Osteocyte (in vitro differentiated cells): ENCODE results near the gene TF. TPM values are rescaled to one million over a fixed set of nuclear protein-coding genes. Genes with fewer than 3 reads are reported as not detected.

Source experiments
- DNase-seq: peaks from one replicate; pipeline ENCODE4 v3.0.0; 2021; ENCODE audit warnings: mixed read lengths; ENCODE audit not compliant: unreplicated experiment; ENCODE audit errors: extremely low spot score
- H3K27ac Mint-ChIP-seq: one replicate; pipeline ENCODE4 v1.8.0; 2021; ENCODE audit warnings: mild to moderate bottlenecking, mixed read lengths; ENCODE audit not compliant: unreplicated experiment
- H3K27me3 Mint-ChIP-seq: one replicate; pipeline ENCODE4 v1.8.0; 2021; ENCODE audit warnings: mixed read lengths; ENCODE audit not compliant: unreplicated experiment
- H3K36me3 Mint-ChIP-seq: one replicate; pipeline ENCODE4 v1.8.0; 2021; ENCODE audit warnings: mixed read lengths; ENCODE audit not compliant: unreplicated experiment
- H3K4me1 Mint-ChIP-seq: one replicate; pipeline ENCODE4 v1.8.0; 2021; ENCODE audit warnings: mixed read lengths; ENCODE audit not compliant: unreplicated experiment
- H3K4me3 Mint-ChIP-seq: one replicate; pipeline ENCODE4 v1.8.0; 2021; ENCODE audit warnings: mild to moderate bottlenecking, moderate library complexity, mixed read lengths; ENCODE audit not compliant: unreplicated experiment
- H3K9me3 Mint-ChIP-seq: one replicate; pipeline ENCODE4 v1.8.0; 2021; ENCODE audit warnings: mixed read lengths; ENCODE audit not compliant: unreplicated experiment
- total RNA-seq: library from RNA; stranded (reverse); gene quantifications from 2 replicates; pipeline ENCODE4 v1.2.1, GENCODE V29; 2021
- TF ChIP-seq, protein P1 (sequence below): fragments of 200-600 bp; sonication (generic); IDR thresholded peaks from 2 replicates; pipeline ENCODE4 v1.5.0; 2021; ENCODE audit warnings: antibody characterized with exemption, mild to moderate bottlenecking, moderate library complexity

TF gene
- total RNA-seq, 1 donor from 2014 or later, result 2.0 TPM

DNA sequence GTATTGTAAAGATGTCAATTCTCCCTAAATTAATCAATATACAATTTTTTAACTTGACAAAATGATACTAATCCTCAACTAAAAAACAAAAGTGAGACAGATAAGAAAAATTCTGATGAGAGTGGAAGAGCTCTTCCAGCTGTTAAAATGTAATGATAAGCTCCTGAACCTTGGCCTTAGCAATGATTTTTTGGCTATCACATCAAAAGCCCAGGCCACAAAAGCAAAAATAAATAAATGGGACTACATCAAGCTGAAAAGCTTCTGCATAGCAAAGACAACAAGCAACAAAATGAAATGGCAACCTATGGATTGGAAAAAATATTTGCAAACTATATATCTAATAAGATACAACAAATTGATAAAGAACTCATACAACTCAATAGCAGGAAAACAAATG is 35.4 kb downstream of the TF start:
- Mint-ChIP-seq H3K27me3 (peaks cover 36% of the 10 kb centered on the region), H3K36me3 (no peaks in the 10 kb centered on the region), H3K27ac (no peak overlapping the region), H3K4me3 (no peak overlapping the region), H3K4me1 (no peaks in the 10 kb centered on the region), H3K9me3 (no peaks in the 10 kb centered on the region)
- TF ChIP-seq, protein P1, sequence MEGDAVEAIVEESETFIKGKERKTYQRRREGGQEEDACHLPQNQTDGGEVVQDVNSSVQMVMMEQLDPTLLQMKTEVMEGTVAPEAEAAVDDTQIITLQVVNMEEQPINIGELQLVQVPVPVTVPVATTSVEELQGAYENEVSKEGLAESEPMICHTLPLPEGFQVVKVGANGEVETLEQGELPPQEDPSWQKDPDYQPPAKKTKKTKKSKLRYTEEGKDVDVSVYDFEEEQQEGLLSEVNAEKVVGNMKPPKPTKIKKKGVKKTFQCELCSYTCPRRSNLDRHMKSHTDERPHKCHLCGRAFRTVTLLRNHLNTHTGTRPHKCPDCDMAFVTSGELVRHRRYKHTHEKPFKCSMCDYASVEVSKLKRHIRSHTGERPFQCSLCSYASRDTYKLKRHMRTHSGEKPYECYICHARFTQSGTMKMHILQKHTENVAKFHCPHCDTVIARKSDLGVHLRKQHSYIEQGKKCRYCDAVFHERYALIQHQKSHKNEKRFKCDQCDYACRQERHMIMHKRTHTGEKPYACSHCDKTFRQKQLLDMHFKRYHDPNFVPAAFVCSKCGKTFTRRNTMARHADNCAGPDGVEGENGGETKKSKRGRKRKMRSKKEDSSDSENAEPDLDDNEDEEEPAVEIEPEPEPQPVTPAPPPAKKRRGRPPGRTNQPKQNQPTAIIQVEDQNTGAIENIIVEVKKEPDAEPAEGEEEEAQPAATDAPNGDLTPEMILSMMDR, result no peak
- DNase-seq, result no peak

DNA sequence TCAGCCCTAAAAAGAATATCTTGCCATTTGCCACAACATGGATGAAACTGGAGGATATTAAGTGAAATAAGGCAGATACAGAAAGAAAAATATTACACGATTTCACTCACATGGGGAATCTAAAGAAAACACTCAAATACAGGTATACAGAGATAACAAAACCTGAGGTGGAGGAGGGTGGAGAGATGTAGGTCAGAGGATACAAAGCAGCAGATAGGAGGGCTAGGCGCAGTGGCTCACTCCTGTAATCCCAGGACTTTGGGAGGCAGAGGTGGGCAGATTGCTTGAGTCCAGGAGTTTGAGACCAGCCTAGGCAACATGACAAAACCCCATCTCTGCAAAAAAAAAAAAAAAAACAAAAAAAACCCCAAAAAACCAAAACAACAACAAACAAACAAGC is 36.3 kb downstream of the TF start:
- no peak for DNase-seq
- Mint-ChIP-seq H3K36me3 (no peaks in the 10 kb centered on the region), H3K4me1 (no peaks in the 10 kb centered on the region), H3K9me3 (no peaks in the 10 kb centered on the region), H3K27me3 (peaks cover 37% of the 10 kb centered on the region), H3K27ac (no peak overlapping the region), H3K4me3 (no peak overlapping the region)
- TF ChIP-seq, protein P1, result no peak

DNA sequence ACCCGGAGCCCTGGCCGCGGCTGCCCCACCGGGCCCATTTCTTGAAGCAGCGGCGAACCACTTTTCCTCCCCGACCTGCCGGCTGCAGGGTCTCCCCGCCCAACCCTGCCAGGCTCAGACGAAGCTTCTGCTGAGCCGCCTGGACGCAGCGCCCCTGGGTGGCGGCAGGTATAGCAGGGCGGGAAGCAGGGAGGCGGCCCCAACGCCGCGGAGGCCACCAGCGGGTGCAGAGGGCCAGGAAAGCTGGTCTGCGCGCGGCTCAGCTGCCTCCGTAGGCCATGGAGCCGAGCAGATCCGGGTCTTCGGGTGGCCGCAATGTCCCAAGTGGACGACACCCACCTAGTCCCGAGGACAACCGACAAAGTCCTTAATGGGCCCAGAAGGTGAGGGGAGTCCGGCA is 37.6 kb downstream of the TF start:
- TF ChIP-seq, protein P1, result no peak
- Mint-ChIP-seq H3K27me3 (peaks cover 38% of the 10 kb centered on the region), H3K9me3 (peaks cover 3% of the 10 kb centered on the region), H3K4me1 (no peaks in the 10 kb centered on the region), H3K36me3 (no peaks in the 10 kb centered on the region), H3K27ac (no peak overlapping the region), H3K4me3 (no peak overlapping the region)
- DNase-seq, result no peak

DNA sequence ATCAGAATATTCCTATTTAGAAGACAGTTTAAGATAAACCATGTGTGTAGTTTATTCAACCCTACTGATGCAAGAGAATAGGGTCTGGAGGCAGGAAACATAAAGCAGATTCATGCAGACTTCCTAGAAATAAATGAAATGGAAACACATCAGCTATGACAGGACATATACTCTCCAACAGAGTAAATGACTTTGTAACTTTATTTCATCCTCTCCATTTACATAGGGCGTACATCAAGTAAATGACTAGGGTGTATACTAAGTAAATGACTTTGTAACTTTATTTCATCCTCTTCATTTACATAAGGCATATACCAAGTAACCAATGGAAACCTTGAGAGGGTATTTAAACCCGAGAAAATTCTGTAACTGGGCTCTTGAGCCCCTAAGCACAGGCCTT is 41.8 kb downstream of the TF start:
- H3K36me3 Mint-ChIP-seq, result no peaks in the 10 kb centered on the region
- DNase-seq, result no peak
- no peak overlapping the region for H3K27ac Mint-ChIP-seq
- H3K9me3 Mint-ChIP-seq, result peaks cover 23% of the 10 kb centered on the region
- peaks cover 18% of the 10 kb centered on the region for H3K27me3 Mint-ChIP-seq
- TF ChIP-seq, protein P1, result no peak
- no peak overlapping the region for H3K4me3 Mint-ChIP-seq
- H3K4me1 Mint-ChIP-seq, result no peaks in the 10 kb centered on the region

DNA sequence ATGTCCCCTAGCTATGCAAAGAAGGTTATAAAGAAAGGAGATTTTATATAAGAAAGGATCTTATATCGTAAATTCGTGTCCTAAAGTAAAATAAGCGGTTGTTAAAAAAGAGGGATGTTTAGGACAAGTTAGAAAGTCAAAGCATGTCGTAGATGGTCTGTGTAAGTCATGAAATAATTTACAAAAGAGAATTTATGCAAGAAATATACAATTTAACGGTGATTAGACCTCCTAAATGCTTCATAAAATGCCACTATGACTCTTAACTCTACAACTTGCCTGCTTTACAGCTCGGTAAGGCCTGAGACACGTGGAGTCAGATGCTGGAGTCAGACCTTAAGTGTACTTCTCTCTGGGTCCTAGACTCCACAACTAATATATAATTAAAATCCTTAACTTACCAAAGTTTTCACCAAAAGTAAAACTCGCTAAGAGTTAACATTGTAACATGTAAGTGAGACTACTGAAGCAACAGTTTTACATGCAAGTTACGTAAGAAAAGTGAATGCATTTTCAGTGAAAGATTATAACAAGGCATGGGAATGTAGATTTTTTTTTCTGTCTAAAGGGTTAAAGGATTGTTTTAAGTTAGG is 46.1 kb downstream of the TF start:
- H3K27me3 Mint-ChIP-seq, result peaks cover 15% of the 10 kb centered on the region
- H3K4me1 Mint-ChIP-seq, result no peaks in the 10 kb centered on the region
- no peak for DNase-seq
- TF ChIP-seq, protein P1, result no peak
- no peak overlapping the region for H3K27ac Mint-ChIP-seq
- H3K4me3 Mint-ChIP-seq, result no peak overlapping the region
- no peaks in the 10 kb centered on the region for H3K36me3 Mint-ChIP-seq
- peaks cover 25% of the 10 kb centered on the region for H3K9me3 Mint-ChIP-seq
